ENCODE data around the gene MGARP.
A peak's percentile ranks its signal among the peaks of the same experiment; 100 is the strongest.

MGARP gene

DNA sequence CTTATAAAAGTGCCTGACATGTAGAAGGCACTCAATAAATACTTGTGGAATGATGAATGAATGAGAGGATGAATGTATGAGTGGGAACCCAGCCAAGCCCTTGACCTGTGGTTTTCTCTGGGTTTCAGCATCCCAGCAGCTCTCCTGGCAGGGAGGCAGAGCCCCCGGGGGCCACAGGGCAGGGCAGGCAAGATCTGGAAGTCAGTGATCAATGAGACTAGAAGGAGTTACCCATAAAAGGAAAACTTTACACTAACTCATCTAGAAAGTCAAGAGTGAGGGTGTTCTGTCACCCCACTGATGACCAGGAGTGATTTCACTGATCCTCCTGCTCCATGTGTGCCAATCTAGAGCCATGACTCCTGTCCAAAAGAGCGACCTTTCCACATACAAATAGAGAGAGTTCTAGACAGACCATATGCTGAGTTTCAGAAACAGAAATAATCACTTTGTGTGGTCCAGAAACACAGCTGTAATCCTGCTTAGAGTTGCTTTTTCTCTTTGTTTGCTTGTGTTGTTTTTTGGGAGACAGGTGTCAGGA, 37.4 kb downstream of the MGARP start:
- DNase-seq, result no peak

DNA sequence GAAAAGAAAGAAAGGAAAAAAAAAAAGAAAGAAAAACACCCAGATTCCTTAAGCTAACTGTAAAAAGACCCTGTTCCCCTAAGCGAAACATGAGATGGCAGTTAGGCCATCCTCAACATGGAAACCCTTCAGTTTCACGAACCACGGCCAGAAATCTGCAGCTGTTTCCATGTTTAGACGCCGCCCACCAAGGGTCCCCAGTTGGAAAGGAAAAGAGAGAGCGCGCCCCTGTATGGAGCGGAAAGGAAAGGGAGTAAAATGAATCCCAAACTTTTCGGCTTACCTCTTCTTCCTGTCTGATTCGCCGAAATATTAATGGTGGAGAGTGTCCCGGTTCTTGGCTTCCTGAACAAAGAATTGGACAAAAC, 38.3 kb downstream of the MGARP start:
- DNase-seq, result no peak

DNA sequence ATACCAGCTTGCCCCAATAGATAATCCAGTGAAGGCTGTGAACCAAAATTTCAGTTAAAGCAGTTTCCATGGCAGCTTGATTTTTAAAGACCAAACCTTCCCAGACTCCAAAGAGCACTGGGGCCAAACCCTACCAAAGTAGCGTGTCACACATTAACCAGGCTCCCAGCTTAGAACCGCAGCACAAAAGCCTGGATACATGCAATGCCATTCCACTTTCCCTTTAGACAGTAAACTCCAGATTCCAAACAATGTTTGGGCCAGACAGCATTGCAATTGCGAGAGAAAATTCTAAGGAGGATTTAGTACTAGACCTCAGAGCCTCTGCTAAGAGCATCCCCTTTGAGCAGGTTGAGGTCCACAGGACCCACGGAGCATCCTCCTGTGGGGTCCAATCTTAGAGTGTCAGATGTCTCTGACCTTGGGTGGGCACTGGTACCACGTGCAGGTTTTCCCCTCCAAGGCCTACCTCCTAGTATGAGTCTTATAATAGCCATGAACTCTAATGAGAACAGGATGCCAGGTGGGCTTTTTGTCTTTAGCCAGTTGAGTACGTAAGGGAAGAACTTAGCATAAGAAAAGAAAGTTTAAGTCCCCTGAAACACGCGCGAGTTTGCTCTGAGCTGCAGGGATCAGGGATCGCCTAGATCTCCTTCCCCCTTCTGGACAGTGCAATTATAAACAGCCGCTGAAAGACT, 38.8 kb downstream of the MGARP start:
- no peak for DNase-seq

DNA sequence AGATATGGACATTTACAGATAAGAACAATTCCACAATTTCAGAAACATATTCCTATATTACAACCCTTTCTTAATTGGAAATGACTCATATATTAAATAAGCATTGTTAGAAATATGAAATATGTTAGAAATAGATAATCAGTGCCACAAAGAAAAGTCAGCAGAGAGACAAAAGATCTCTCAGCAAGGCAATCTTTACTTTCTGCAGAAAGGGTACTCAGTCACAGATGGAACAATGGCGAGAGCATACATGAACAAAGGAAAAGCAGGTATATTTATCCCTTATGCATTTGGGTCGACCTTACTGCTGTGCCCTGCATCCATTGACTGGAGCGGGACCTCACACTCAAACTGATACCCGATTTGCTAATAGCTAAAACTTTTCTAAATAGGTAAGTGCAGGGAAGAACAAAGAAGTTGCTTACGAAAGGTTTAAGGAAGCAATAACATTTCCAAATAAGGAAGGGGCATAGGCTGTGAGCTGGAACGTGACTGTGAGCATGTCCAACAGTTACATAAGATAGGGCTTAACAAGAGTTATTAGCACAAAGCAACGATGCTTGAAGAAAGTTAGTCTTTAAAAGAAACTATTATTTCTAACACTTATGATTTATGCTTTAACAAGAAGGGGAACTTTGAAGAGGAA, 40.8 kb downstream of the MGARP start:
- no peak for DNase-seq

DNA sequence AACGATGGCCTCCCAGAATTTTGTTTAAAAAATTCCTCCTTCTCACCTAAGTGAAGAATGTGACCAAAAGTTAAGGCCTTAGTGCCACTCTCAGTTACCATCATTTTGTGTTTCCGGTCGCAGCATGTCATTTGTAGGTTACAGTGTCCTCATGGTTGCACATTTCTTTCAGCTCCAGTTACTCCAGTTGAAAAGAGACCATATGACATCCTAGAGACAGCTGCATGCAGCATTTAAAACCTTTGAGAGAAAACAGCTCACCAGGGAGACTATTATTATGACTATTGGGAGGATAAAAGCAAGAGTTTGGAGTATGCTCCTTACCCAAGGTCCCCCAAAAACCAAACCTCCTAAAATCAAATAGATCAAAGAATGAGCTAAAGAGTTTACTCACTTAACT, 45.8 kb downstream of the MGARP start:
- DNase-seq, result peak; percentile 42

DNA sequence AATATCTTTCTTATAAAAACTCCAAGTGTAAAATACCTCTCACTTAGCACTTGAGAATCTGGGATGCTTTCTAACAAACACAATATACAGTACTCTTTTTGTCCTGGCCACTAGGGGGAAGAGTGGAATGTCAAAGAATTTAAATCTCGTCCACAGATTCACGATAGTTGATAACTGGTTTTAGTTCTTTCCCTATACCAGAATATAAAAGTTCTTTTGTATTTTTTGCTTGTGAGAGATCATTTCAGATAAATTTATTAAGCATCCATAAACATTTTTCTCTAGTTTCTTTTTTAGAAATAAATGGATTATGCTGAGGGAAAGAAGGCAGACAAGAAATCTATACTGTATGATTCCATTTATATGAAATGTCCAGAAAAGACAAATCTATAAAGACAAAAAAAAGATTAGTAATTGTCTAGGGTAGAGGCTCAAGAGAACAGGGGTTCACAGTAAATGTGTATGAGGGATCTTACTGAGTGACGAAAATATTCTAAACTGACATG, 50.4 kb downstream of the MGARP start:
- peak; percentile 33 for DNase-seq

DNA sequence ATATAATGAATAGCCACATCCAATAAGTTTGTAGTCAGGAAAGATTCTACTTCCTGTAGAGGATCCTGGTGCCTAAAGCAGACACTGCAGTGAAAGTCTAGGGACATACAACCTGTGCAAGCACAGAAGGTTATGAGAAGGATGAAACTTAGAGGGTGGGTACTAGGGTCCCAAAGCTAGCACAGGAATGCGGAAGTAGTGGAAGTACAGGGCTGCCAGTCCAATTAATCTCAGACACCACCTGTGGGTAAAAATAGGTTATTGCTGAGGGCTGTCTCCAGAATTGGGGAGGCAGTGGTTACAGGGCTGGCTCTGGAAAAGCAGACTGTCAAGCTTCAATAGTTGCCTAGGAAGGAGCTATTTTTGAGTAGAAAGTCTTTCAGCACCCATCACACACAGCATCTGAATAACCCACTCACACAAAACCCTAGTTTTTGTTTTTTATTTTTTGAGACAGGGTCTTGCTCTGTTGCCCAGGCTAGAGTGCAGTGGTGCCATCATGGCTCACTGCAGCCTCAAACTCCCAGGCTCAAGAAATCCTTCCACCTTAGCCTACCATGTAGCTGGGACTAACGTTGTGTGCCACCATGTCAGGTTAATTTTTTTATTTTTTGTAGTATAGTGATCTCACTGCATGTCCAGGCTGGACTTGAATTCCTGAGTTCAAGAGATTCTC, 52.2 kb downstream of the MGARP start:
- no peak for DNase-seq

DNA sequence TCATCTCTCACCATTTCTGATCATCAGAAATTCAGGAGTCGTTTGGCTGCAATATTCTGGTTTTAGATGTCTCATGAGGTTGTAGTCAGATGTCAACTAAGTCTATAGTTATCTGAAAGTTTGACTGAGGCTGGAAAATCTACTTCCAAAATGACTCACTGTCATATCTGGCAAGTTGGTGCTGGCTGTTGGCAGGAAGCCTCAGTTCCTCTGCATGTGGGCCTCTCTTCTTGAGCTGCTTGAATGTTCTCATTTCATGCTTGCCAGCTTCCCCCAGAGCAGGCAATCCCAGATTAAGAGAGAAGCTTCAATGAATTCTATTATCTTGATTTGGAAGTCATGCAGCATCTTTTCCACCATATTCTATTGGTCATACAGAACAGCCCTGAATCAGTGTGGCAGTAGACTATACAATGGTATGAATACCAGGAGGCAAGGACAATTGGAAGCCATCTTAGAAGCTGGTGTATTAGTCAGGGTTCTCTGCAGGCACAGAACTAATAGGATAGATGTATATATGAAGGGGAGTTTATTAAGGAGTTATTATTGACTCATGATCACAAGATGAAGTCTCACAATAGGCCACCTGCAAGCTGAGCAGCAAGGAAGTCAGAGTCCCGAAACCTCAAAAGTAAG, 56.2 kb downstream of the MGARP start:
- no peak for DNase-seq

DNA sequence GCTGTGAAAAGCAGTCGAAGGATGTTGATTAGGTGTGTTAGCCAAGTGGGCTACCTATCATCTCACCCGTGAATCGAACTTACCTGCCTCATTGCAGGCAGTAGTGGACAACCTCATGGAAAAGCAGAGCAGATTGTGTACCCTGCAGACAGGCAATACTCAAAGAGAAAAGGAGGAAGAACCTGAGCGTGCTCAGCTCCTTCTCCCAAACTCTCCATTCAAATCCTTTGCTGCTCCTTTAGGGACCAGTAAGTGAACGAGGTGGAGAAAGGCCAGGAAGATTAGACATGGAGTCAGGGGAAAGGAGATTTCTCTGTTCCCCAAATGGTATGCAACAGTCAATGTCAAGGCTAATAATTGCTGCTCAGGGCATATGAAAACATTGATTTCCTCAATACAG, 57.8 kb downstream of the MGARP start:
- DNase-seq, result no peak

DNA sequence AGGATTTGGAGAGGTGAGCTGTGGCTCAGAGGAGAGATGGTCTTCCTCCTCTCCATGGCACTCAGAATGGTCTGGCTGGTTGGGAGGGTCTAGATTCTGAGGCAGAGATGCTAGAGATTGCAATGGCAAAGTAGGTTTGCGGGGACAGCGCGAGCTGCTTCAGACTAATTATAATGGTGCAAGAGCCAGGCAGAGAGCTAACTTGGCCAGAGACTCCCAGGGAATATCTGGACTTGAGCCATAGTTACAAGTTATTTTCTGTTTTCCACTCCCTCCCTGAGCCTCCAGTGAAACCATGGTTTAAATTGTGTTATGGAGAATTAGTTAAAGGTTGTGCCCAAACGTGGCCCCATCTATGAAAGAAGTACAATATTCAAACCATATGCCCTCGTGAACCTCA, 58.3 kb downstream of the MGARP start:
- DNase-seq, result no peak

DNA sequence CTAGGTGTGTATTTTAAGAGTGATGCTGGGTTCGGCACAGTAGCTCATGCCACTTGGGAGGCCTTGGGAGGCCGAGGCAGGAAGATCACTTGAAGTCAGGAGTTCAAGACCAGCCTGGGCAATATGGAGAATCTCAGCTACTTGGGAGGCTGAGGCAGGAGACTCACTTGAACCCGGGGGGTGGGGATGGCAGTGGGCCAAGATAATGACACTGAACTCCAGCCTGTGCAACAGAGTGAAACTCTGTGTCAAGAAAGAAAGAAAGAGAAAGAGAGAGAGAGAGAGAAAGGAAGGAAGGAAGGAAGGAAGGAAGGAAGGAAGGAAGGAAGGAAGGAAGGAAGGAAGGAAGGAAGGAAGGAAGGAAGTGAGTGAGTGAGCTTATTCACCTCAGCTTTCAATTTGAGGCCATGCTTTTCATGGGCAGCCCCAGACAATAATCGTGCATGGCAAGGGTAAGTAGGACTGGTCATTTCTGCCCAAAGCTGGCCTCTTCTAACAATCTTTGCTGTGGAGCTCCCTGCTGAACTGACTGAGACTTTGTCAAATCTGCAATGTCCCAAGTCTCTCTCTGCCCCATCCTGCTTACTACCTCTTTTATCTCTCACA, 60.5 kb downstream of the MGARP start:
- DNase-seq, result no peak
